Measurements from ENCODE around the gene API5. TPM values are rescaled to one million over a fixed set of nuclear protein-coding genes. Genes with fewer than 3 reads are reported as not detected.

The API5 gene
- total and polyA plus RNA-seq, 10 of the 15 experiments (the other 5 are each of a cell fraction or from before 2014, with no cell fraction given): 52.0 to 193 (median 106) TPM

DNA sequence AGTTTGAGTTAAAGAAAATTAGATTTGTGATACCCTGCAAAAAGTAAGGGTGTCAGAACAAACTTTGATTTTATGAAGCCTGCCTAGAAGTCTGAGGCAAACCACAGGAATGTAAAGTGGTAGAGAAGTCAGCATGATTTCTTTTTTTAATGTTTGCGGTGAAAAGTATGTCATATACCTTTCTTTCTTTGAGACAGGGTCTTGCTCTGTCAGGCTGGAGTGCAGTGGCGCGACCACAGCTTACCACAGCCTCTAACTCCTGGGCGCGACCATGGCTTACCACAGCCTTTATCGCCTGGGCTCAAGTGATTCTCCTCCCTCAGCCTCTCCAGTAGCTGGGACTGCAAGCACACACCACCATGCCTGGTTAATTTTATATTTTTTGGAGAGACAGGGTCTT is 4.7 kb downstream of the API5 start:
- Histone ChIP-seq H3K4me2 (ENCODE audit: control insufficient read depth, insufficient read depth) (peak overlapping the region; percentile 55), H3K27me3 (replicated peaks in 1 of 2; ENCODE audit: control insufficient read depth in 2 of 2, insufficient read depth in 2 of 2, low read length in 1 of 2) (no peaks in the 10 kb centered on the region), H4K20me1 (ENCODE audit: control insufficient read depth, insufficient read depth) (peaks cover 3% of the 10 kb centered on the region; the same call in 1 of the 2 replicates), H3K27ac (ENCODE audit: control insufficient read depth, insufficient read depth) (no peak overlapping the region; the same call in 1 of the 2 replicates), H3K4me3 (peak overlapping the region; percentile 11; the same call in 1 of the 2 replicates), H3K9ac (ENCODE audit: control insufficient read depth, insufficient read depth, low read length) (no peak overlapping the region), H3K79me2 (ENCODE audit: control insufficient read depth, insufficient read depth, low read length) (peaks cover 69% of the 10 kb centered on the region), H3K9me3 (replicated peaks; ENCODE audit: control insufficient read depth, insufficient read depth, low read length) (no peaks in the 10 kb centered on the region), H3K4me1 (ENCODE audit: control insufficient read depth, insufficient read depth, low read length) (peaks cover 8% of the 10 kb centered on the region), H3K36me3 (ENCODE audit: control insufficient read depth in 2 of 2, insufficient read depth in 2 of 2, low read length in 1 of 2) (peaks cover 1 to 8% of the 10 kb centered on the region in 2 experiments; a peak in 3 of 4 replicates), H2AFZ (ENCODE audit: control insufficient read depth, low read depth, low read length) (no peak overlapping the region)
- DNase-seq (ENCODE audit: low read depth, low spot score): no peak
- 83% methylated on average over 6 of the region's 6 CpGs for WGBS (ENCODE audit: insufficient coverage, insufficient replicate concordance, low lambda C conversion rate, missing lambda C conversion rate)
- CTCF ChIA-PET: interaction anchor here (1.0 to 1.3 kb wide), 4 partner anchors 9 to 42 kb away, joined by 3 to 4 read pairs (median 3); partner anchors contain the start of gene TTC17
- RAD21 ChIA-PET (ENCODE audit: unreplicated experiment): no interaction called here
- in situ Hi-C loops (cut with MboI) (no loop called here), intact Hi-C loops (cut with micrococcal nuclease; ENCODE audit: unreplicated experiment) (no loop called here)
- SMC1A ChIA-PET (ENCODE audit: uncharacterized antibody, unreplicated experiment): interaction anchor here (0.6 to 1.3 kb wide), 3 partner anchors 23 to 103 kb away, joined by 3 read pairs; partner anchors contain the start of gene TTC17
- POLR2A ChIA-PET: interaction anchor here (1.2 kb wide), 1 partner anchor 42 kb away, joined by 3 read pairs; the partner anchor contains the start of gene TTC17
- BruUV-seq (replicated peaks): no TSS peak
- FAIRE-seq: no peak
- ATAC-seq: peak; percentile 11
- TF ChIP-seq ZNF622 (IDR thresholded peaks at IDR 0.05) (no peak), TCF12 (IDR thresholded peaks at IDR 0.05; ENCODE audit: low read depth, low read length) (no peak), CREM (IDR thresholded peaks at IDR 0.05; ENCODE audit: low read depth) (no peak), RUNX3 (IDR thresholded peaks at IDR 0.05; ENCODE audit: low read length) (peak; percentile 94), CBFB (IDR thresholded peaks at IDR 0.05; ENCODE audit: low read depth) (0 out of 2 replicates have a peak, but pooled peaks have one; percentile 46), NFIC (IDR thresholded peaks at IDR 0.05; ENCODE audit: low read depth, low read length) (peak; percentile 43; the same call in 1 of the 2 replicates), BHLHE40 (IDR thresholded peaks at IDR 0.05; ENCODE audit: borderline replicate concordance in 1 of 2, low read depth in 2 of 2, low read length in 1 of 2) (no peak), NFXL1 (IDR thresholded peaks at IDR 0.05; ENCODE audit: borderline replicate concordance) (no peak), PAX5 (IDR thresholded peaks at IDR 0.05; ENCODE audit: borderline replicate concordance, low read depth, low read length) (peak; percentile 54; the same call in 1 of the 2 replicates), TCF7 (IDR thresholded peaks at IDR 0.05; ENCODE audit: borderline replicate concordance) (no peak), MEF2A (IDR thresholded peaks at IDR 0.05; ENCODE audit: insufficient read depth, low read depth, low read length) (0 out of 2 replicates have a peak, but pooled peaks have one; percentile 4), SREBF1 (IDR thresholded peaks at IDR 0.05; ENCODE audit: low read length) (no peak)
- TF ChIP-seq, protein P1, sequence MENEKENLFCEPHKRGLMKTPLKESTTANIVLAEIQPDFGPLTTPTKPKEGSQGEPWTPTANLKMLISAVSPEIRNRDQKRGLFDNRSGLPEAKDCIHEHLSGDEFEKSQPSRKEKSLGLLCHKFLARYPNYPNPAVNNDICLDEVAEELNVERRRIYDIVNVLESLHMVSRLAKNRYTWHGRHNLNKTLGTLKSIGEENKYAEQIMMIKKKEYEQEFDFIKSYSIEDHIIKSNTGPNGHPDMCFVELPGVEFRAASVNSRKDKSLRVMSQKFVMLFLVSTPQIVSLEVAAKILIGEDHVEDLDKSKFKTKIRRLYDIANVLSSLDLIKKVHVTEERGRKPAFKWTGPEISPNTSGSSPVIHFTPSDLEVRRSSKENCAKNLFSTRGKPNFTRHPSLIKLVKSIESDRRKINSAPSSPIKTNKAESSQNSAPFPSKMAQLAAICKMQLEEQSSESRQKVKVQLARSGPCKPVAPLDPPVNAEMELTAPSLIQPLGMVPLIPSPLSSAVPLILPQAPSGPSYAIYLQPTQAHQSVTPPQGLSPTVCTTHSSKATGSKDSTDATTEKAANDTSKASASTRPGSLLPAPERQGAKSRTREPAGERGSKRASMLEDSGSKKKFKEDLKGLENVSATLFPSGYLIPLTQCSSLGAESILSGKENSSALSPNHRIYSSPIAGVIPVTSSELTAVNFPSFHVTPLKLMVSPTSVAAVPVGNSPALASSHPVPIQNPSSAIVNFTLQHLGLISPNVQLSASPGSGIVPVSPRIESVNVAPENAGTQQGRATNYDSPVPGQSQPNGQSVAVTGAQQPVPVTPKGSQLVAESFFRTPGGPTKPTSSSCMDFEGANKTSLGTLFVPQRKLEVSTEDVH (IDR thresholded peaks at IDR 0.05; ENCODE audit: low read depth, partially characterized antibody): no peak
- TF ChIP-seq, protein P2, sequence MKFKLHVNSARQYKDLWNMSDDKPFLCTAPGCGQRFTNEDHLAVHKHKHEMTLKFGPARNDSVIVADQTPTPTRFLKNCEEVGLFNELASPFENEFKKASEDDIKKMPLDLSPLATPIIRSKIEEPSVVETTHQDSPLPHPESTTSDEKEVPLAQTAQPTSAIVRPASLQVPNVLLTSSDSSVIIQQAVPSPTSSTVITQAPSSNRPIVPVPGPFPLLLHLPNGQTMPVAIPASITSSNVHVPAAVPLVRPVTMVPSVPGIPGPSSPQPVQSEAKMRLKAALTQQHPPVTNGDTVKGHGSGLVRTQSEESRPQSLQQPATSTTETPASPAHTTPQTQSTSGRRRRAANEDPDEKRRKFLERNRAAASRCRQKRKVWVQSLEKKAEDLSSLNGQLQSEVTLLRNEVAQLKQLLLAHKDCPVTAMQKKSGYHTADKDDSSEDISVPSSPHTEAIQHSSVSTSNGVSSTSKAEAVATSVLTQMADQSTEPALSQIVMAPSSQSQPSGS (IDR thresholded peaks at IDR 0.05; ENCODE audit: low read length): no peak; the same call in 1 of the 2 replicates
- TF ChIP-seq, protein P3, sequence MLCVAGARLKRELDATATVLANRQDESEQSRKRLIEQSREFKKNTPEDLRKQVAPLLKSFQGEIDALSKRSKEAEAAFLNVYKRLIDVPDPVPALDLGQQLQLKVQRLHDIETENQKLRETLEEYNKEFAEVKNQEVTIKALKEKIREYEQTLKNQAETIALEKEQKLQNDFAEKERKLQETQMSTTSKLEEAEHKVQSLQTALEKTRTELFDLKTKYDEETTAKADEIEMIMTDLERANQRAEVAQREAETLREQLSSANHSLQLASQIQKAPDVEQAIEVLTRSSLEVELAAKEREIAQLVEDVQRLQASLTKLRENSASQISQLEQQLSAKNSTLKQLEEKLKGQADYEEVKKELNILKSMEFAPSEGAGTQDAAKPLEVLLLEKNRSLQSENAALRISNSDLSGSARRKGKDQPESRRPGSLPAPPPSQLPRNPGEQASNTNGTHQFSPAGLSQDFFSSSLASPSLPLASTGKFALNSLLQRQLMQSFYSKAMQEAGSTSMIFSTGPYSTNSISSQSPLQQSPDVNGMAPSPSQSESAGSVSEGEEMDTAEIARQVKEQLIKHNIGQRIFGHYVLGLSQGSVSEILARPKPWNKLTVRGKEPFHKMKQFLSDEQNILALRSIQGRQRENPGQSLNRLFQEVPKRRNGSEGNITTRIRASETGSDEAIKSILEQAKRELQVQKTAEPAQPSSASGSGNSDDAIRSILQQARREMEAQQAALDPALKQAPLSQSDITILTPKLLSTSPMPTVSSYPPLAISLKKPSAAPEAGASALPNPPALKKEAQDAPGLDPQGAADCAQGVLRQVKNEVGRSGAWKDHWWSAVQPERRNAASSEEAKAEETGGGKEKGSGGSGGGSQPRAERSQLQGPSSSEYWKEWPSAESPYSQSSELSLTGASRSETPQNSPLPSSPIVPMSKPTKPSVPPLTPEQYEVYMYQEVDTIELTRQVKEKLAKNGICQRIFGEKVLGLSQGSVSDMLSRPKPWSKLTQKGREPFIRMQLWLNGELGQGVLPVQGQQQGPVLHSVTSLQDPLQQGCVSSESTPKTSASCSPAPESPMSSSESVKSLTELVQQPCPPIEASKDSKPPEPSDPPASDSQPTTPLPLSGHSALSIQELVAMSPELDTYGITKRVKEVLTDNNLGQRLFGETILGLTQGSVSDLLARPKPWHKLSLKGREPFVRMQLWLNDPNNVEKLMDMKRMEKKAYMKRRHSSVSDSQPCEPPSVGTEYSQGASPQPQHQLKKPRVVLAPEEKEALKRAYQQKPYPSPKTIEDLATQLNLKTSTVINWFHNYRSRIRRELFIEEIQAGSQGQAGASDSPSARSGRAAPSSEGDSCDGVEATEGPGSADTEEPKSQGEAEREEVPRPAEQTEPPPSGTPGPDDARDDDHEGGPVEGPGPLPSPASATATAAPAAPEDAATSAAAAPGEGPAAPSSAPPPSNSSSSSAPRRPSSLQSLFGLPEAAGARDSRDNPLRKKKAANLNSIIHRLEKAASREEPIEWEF (IDR thresholded peaks at IDR 0.05; ENCODE audit: insufficient replicate concordance, low read depth, low read length): no peak
